ENCODE results near the gene NUP210L. TPM values are rescaled to one million over a fixed set of nuclear protein-coding genes. Genes with fewer than 3 reads are reported as not detected.

NUP210L gene
- total and polyA plus RNA-seq, 9 of the 15 experiments (the other 6 are each of a cell fraction or from before 2014, with no cell fraction given), result 0.01 to 0.04 TPM; not detected in 7

DNA sequence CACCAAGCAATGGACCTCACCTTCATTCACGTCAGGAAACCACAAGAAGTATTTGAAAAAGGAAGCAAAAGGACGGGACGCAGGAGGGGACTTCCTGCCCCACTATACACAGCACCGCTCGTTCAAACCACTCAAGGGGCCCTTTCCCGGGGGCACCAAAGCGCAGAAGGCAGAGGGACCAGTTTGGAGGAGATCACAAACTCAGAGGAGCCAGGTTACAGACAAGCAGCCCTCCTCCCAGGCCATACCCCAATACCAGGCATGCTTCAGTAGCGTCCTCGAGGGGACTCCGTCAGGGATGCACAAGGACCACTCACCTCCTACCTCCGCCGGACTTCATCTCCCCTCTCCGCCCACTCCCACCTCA is 197.1 kb downstream of the NUP210L start:
- H2AFZ ChIP-seq (ENCODE audit: low read depth, low read length), result peak overlapping the region; percentile 92
- intact Hi-C loops (cut with micrococcal nuclease), result no loop called here
- H3K4me2 ChIP-seq (ENCODE audit: insufficient read depth, low read length), result peak overlapping the region; percentile 90
- peaks cover 27 to 33% of the 10 kb centered on the region in 2 experiments for H3K4me1 ChIP-seq (replicated peaks in 1 of 2; ENCODE audit: control insufficient read depth in 2 of 2, insufficient read depth in 2 of 2, low read length in 2 of 2)
- peak; percentile 61 for FAIRE-seq
- H3K27me3 ChIP-seq (ENCODE audit: control insufficient read depth in 2 of 2, insufficient read depth in 2 of 2, low read length in 2 of 2), result no peaks in the 10 kb centered on the region
- ATAC-seq, result peak; percentile 23
- in situ Hi-C loops (cut with MboI), result no loop called here
- H3K36me3 ChIP-seq (ENCODE audit: control insufficient read depth, insufficient read depth, low read length), result peaks cover 43% of the 10 kb centered on the region
- H3K4me3 ChIP-seq, result peak overlapping the region; percentile 94
- peak overlapping the region; percentile 83 to 94 for H3K9ac ChIP-seq (ENCODE audit: insufficient read depth in 1 of 2, low read depth in 2 of 2, low read length in 2 of 2)
- H3K27ac ChIP-seq (ENCODE audit: extremely low read depth, low read depth, low read length), result peak overlapping the region; percentile 83
- ChIA-PET CTCF (ENCODE audit: low intra/inter-chr PET ratio) (no interaction called here), POLR2A (interaction anchor here (0.7 to 4.9 kb wide), 6 partner anchors 10 to 33 kb away, joined by 3 to 39 read pairs (median 14); partner anchors contain the start of genes CREB3L4, DENND4B, JTB and RPS27)
- no peaks in the 10 kb centered on the region for H3K9me1 ChIP-seq (ENCODE audit: control insufficient read depth, insufficient read depth, low read length)
- no peaks in the 10 kb centered on the region for H3K9me3 ChIP-seq (replicated peaks; ENCODE audit: control insufficient read depth, insufficient read depth, low read depth, low read length)
- 0% methylated on average over 13 of the region's 13 CpGs for WGBS (ENCODE audit: insufficient coverage, low coverage, missing lambda C conversion rate)
- DNase-seq (ENCODE audit: extremely low read depth in 1 of 4, low spot score in 3 of 4), result no peak
- peaks cover 55% of the 10 kb centered on the region for H3K79me2 ChIP-seq (ENCODE audit: control insufficient read depth, insufficient read depth, low read length)
- peaks cover 9% of the 10 kb centered on the region; the same call in 1 of the 2 replicates for H4K20me1 ChIP-seq (replicated peaks; ENCODE audit: control insufficient read depth, insufficient read depth, low read length)
- BruUV-seq (replicated peaks), result no TSS peak
- TF ChIP-seq ZNF511 (CRISPR knock-in tag; IDR thresholded peaks at IDR 0.05), result 0 out of 2 replicates have a peak, but pooled peaks have one; percentile 26
- 0 out of 2 replicates have a peak, but pooled peaks have one; percentile 42 for TF ChIP-seq ARID1B (IDR thresholded peaks at IDR 0.05)
- 0 out of 2 replicates have a peak, but pooled peaks have one; percentile 4 for TF ChIP-seq ZNF224 (CRISPR knock-in tag; IDR thresholded peaks at IDR 0.05)
- TF ChIP-seq HINFP (tag; conservative IDR thresholded peaks at IDR 0.05; ENCODE audit: low read depth), result peak; percentile 47; the same call in 1 of the 2 replicates
- TF ChIP-seq TOE1 (IDR thresholded peaks at IDR 0.05; ENCODE audit: borderline replicate concordance), result 0 out of 2 replicates have a peak, but pooled peaks have one; percentile 40
- 0 out of 2 replicates have a peak, but pooled peaks have one; percentile 65 for TF ChIP-seq TOE1 (CRISPR knock-in tag; IDR thresholded peaks at IDR 0.05; ENCODE audit: borderline replicate concordance, low read depth)
- peak; percentile 58; the same call in 1 of the 2 replicates for TF ChIP-seq ZNF407 (IDR thresholded peaks at IDR 0.05; ENCODE audit: low read depth)
- TF ChIP-seq, protein P1, sequence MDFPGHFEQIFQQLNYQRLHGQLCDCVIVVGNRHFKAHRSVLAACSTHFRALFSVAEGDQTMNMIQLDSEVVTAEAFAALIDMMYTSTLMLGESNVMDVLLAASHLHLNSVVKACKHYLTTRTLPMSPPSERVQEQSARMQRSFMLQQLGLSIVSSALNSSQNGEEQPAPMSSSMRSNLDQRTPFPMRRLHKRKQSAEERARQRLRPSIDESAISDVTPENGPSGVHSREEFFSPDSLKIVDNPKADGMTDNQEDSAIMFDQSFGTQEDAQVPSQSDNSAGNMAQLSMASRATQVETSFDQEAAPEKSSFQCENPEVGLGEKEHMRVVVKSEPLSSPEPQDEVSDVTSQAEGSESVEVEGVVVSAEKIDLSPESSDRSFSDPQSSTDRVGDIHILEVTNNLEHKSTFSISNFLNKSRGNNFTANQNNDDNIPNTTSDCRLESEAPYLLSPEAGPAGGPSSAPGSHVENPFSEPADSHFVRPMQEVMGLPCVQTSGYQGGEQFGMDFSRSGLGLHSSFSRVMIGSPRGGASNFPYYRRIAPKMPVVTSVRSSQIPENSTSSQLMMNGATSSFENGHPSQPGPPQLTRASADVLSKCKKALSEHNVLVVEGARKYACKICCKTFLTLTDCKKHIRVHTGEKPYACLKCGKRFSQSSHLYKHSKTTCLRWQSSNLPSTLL (IDR thresholded peaks at IDR 0.05), result peak; percentile 67; the same call in 1 of the 2 replicates

All from K562 (cell line).